ENCODE results near the gene ALAD.

ALAD gene

DNA sequence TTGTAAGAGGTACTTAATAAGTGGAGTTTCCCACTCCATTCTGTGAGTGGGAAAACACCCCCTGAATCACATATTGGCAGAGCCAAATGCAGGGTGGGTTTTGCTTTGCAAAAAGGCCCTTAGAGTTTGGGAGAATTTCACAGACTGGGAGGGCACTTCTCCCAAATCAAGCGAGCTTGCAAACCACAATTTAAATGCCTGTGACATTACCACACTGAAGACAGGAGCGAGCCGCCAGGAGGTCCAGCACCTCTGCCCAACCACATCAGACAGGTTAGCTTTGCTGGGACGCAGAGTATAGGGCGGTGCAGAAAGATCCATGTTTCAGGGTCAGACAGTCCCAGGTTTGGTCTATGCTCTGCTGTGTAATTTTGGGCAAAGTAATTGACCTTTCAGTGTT is 2.3 kb downstream of the ALAD start:
- TF ChIP-seq, protein P1, sequence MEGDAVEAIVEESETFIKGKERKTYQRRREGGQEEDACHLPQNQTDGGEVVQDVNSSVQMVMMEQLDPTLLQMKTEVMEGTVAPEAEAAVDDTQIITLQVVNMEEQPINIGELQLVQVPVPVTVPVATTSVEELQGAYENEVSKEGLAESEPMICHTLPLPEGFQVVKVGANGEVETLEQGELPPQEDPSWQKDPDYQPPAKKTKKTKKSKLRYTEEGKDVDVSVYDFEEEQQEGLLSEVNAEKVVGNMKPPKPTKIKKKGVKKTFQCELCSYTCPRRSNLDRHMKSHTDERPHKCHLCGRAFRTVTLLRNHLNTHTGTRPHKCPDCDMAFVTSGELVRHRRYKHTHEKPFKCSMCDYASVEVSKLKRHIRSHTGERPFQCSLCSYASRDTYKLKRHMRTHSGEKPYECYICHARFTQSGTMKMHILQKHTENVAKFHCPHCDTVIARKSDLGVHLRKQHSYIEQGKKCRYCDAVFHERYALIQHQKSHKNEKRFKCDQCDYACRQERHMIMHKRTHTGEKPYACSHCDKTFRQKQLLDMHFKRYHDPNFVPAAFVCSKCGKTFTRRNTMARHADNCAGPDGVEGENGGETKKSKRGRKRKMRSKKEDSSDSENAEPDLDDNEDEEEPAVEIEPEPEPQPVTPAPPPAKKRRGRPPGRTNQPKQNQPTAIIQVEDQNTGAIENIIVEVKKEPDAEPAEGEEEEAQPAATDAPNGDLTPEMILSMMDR (IDR thresholded peaks at IDR 0.05; ENCODE audit: low read depth, low read length) = no peak
- no peak overlapping the region for H3K4me3 ChIP-seq (replicated peaks in 1 of 2; ENCODE audit: low read depth in 2 of 2, low read length in 2 of 2)
- peak in 1 of 2 donors; percentile 10 for DNase-seq (ENCODE audit: low read depth in 2 of 2)

DNA sequence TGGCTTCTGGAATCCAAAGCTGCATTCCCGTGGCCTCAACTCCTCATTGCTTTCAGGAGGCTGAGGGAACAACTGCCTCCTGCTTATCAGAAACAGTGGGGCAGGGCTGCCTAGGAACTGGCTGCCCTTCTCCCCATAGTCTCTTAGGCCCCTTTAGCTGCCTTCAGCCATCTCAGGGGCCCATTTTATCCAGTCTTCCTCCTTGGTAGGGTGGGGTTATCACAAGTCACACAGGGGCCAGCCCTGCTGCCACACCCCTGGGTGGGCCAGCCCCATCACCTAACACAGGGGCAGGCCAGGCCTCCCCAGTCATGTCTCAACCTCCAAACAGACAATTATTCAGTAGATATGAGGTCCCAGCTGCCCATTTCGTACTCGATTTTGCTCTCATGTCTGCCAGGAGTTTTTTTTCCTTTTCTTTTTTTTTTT is 3.9 kb downstream of the ALAD start:
- TF ChIP-seq, protein P1 (IDR thresholded peaks at IDR 0.05; ENCODE audit: low read depth, low read length) = no peak
- no peak overlapping the region for H3K4me3 ChIP-seq (replicated peaks in 1 of 2; ENCODE audit: low read depth in 2 of 2, low read length in 2 of 2)
- no peak for DNase-seq (ENCODE audit: low read depth in 2 of 2)

DNA sequence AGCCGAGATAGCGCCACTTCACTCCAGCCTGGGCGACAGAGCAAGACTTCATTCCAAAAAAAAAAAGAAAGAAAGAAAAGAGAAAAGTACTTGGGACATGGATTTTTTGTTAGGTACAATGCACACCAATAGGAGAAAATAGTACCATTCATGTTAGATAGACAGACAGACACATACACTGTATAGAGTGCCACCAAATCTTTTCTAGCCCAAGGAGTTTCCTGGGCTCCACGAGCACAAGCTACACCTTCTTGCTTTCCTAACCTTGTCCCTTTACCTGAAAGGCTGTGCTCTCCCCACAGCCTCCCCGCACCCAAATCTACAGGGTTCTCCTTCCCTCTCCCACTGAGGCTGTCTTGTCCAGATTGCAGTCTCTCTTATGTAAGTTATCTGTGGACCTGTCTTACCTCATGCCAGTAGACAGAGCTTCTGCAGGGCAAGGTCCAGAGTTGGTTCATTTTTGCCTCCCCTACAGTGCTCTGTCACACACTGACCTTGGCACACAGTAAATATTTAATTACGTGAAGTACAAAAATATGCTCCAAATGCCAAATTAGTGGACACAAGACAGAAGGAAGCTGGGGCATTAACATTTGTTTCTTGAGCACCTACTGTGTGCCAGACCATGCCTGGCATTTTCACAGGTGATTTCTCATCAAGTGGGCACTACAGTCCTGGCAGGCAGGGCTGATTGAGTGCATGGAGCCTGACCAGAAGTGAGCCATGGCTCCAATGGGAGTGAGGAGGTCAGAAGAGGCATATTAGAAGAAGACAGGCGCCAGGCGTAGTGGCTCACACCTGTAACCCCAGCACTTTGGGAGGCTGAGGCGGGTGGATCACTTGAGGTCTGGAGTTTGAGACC is 5.9 kb downstream of the ALAD start:
- no peak for DNase-seq (ENCODE audit: low read depth in 2 of 2)
- TF ChIP-seq, protein P1 (IDR thresholded peaks at IDR 0.05; ENCODE audit: low read depth, low read length) = no peak
- H3K4me3 ChIP-seq (replicated peaks in 1 of 2; ENCODE audit: low read depth in 2 of 2, low read length in 2 of 2) = no peak overlapping the region

DNA sequence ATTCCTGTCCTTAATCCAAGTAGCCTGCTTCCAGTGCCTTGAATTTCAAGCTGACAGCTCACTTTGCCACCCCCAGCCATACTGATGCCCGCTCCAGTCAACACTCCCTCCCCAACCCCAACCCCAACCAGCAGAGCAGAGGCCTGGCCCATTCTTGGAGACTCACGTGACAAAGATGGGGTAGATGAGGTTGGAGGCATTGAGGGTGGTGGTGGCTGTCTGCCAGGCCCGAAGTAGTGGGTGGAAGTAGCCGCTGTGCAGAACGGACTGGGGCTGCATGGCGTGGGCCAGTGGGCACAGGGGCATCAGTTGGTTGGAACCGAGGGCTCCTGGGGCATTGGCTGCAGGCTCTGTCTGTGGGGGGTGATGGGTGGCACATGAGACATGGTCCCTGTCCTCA is 7.8 kb downstream of the ALAD start:
- TF ChIP-seq, protein P1 (IDR thresholded peaks at IDR 0.05; ENCODE audit: low read depth, low read length) = no peak
- no peak for DNase-seq (ENCODE audit: low read depth in 2 of 2)
- no peak overlapping the region for H3K4me3 ChIP-seq (replicated peaks in 1 of 2; ENCODE audit: low read depth in 2 of 2, low read length in 2 of 2)

DNA sequence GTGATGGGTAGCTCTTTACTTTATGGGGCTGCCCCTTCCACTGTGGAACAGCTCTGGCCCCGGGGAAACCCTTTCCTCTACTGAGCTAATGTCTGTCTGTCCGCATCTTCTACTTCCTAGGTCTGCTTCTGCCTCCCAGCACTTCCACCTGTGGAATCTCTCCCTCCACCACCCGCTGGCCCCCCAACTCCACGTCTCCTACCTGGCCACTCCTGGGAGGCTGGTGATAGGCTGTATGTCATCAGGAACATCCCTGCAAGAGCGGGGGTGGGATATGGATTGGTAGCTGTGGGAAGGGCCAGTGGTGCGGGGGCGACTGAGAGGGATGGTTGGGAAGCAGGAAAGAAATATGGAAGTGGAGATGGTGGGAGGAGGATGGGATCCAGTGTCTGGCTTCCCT is 9.2 kb downstream of the ALAD start:
- DNase-seq (ENCODE audit: low read depth in 2 of 2) = no peak
- H3K4me3 ChIP-seq (replicated peaks in 1 of 2; ENCODE audit: low read depth in 2 of 2, low read length in 2 of 2) = no peak overlapping the region
- TF ChIP-seq, protein P1 (IDR thresholded peaks at IDR 0.05; ENCODE audit: low read depth, low read length) = no peak

DNA sequence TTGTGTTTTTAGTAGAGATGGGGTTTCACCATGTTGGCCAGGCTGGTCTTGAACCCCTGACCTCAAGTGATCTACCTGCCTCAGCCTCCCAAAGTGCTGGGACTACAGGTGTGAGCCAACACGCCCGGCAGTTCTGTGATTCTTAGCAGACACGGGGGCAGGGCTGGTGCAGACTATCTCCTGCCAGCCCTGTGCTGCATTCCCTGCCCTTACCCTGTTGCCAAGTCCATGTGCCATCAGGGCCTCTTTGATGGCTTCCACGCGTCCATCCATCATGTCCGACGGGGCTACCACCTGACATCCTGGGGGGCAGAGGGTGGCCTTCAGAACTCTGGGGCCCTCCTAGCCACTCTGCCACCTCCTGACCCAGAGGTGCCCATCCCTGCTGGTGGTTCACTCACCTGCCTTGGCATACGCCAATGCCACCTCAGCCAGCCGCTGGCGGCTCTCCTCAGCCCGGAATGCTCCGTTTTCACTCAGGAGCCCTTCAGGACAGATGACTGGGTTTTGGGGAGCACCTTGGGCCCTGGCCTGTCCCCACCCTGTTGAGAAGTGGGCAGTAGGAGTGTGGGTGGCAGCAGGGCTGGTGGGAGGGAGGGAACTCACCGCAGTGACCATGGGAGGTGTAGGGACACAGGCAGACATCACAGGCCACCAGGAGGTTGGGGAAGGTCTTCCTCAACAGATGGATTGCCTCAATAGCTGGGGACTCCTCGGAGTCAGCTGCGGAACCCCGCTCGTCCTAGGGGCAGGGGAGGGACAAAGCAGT is 10.7 kb downstream of the ALAD start:
- DNase-seq (ENCODE audit: low read depth in 2 of 2) = no peak

More for the DNA sequence above, 10.7 kb downstream of the ALAD start:
- no peak overlapping the region for H3K4me3 ChIP-seq (replicated peaks in 1 of 2; ENCODE audit: low read depth in 2 of 2, low read length in 2 of 2)
- TF ChIP-seq, protein P1 (IDR thresholded peaks at IDR 0.05; ENCODE audit: low read depth, low read length) = no peak
